Measurements from ENCODE around the gene VAMP8. TPM values are rescaled to one million over a fixed set of nuclear protein-coding genes. Genes with fewer than 3 reads are reported as not detected.
"Not testable (repeated sequence)": the region's sequence is repeated elsewhere in the genome, so short reads cannot be mapped to it uniquely, and the experiment has no call there.

The VAMP8 gene
- polyA plus RNA-seq, 4 donors, result 18.8 to 103 (median 92.4) TPM

- DNase-seq (ENCODE audit: low read depth in 4 of 4, low spot score in 3 of 4), result no peak
Measured at GRCh38 chr2:85578243-85579180, 1.1 kb downstream of the VAMP8 start.

GRCh38 chr2:85579266-85579935 is 2.0 kb downstream of the VAMP8 start:
- peak in 1 of 4 donors; percentile 24 for DNase-seq (ENCODE audit: low read depth in 4 of 4, low spot score in 3 of 4)

DNA sequence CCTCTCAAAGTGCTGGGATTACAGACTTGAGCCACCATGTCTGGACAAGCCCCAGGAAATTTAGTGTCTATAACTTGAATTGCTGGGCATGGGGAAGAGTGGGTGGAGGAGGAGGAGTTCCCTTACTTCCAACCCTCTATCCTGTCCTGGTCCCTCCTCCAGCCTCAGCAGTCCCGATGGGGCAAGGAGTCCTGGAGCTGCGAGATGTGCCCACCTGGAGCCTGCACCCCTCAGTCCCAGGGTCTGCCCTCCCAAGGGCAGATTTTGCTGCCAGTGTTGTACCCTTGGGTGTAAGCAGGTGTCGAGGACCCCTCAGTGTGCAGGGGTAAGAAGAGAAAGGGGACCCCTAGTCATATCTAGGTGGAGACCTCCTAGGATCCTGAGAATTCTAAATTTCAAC is 2.8 kb downstream of the VAMP8 start:
- no peak for DNase-seq (ENCODE audit: low read depth in 4 of 4, low spot score in 3 of 4)

GRCh38 chr2:85582492-85582891 is 5.1 kb downstream of the VAMP8 start:
- DNase-seq (ENCODE audit: low read depth in 4 of 4, low spot score in 3 of 4), result no peak

GRCh38 chr2:85583667-85584353 is 6.4 kb downstream of the VAMP8 start:
- DNase-seq (ENCODE audit: low read depth in 4 of 4, low spot score in 3 of 4), result no peak

GRCh38 chr2:85584354-85584856 is 7.0 kb downstream of the VAMP8 start, which contains the start of gene VAMP5:
Gene VAMP5 (plus strand): TSS chr2:85584431. CDS start chr2:85584491, 60 bp downstream.
- no peak for DNase-seq (ENCODE audit: low read depth in 4 of 4, low spot score in 3 of 4)

GRCh38 chr2:85584857-85585780 is 7.7 kb downstream of the VAMP8 start:
- DNase-seq (ENCODE audit: low read depth in 4 of 4, low spot score in 3 of 4), result peak in 1 of 4 donors; percentile 59

DNA sequence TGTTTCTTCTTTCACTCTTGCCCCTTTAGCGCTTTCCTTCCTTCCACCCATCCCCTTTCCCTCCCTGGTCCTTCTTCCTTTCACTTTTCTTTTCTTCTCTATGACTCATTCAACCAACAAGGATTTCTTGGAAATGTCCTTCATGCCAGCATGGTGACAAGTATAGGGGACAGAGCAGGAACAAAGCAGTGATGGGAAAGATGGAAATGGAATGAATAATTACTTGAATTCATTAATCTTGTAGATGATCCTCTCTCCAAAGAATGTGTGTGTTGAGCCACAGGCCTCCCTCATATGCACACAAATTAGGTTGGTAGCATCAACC is 8.4 kb downstream of the VAMP8 start:
- no peak for DNase-seq (ENCODE audit: low read depth in 4 of 4, low spot score in 3 of 4)

GRCh38 chr2:85588236-85588635 is 10.8 kb downstream of the VAMP8 start:
- DNase-seq (ENCODE audit: low read depth in 4 of 4, low spot score in 3 of 4), result no peak

GRCh38 chr2:85588645-85589044 is 11.3 kb downstream of the VAMP8 start:
- no peak for DNase-seq (ENCODE audit: low read depth in 4 of 4, low spot score in 3 of 4)

- no peak for DNase-seq (ENCODE audit: low read depth in 4 of 4, low spot score in 3 of 4)
Measured at GRCh38 chr2:85589181-85589580, 11.8 kb downstream of the VAMP8 start.

GRCh38 chr2:85589982-85590791 is 12.8 kb downstream of the VAMP8 start:
- DNase-seq (ENCODE audit: low read depth in 4 of 4, low spot score in 3 of 4), result no peak

DNA sequence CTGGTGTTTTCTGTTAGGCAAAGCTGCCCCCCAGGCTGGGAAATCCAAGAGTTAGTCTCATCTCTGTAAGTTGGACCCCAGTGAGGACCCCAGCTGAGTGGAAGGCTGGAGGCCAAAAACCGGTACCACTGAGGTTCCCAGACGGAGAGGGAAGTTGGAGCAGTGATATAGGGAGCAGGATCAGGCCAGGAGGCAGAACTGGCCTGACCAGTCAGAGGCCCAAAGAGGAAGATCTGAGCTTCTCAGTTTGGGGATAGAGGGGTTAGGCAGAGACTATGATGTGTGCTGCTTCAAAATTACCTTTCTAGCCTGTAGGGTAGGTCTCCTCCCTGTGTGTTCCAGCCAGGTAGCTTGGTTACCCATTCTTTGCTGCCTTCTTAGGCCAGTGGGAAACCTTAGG is 13.6 kb downstream of the VAMP8 start:
- no peak for DNase-seq (ENCODE audit: low read depth in 4 of 4, low spot score in 3 of 4)

DNA sequence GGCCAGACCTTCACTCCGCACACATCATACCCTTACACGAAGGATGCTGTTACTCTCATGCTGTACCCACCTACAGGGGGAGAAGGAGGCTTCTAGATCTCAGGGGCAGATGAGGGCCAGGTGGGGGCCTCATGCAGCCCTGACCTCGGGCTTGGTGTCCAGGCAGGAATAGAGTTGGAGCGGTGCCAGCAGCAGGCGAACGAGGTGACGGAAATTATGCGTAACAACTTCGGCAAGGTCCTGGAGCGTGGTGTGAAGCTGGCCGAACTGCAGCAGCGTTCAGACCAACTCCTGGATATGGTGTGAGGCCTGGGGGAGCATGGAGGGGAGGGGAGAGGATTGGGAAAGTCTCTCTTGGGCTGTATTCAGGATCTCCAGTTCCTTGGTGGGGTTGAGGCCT is 14.2 kb downstream of the VAMP8 start:
- DNase-seq (ENCODE audit: low read depth in 4 of 4, low spot score in 3 of 4), result no peak

GRCh38 chr2:85592299-85592698 is 14.9 kb downstream of the VAMP8 start:
- not testable (repeated sequence) for DNase-seq (ENCODE audit: low read depth in 4 of 4, low spot score in 3 of 4)

DNA sequence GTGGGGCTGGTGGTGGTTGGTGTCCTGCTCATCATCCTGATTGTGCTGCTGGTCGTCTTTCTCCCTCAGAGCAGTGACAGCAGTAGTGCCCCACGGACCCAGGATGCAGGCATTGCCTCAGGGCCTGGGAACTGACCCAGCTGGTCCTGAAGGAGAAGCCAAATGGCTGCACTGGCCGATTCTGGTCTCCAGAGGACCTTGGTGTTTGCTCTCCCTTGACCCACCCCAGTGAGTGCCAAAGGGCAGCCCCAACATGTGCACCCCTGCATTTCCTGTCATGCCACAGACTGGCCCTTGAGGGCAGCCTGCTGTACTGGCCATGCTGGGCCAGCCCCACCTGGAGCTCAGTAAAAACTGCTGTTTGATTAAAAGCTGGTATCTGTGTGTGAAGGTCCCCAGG is 15.6 kb downstream of the VAMP8 start:
- no peak for DNase-seq (ENCODE audit: low read depth in 4 of 4, low spot score in 3 of 4)

DNA sequence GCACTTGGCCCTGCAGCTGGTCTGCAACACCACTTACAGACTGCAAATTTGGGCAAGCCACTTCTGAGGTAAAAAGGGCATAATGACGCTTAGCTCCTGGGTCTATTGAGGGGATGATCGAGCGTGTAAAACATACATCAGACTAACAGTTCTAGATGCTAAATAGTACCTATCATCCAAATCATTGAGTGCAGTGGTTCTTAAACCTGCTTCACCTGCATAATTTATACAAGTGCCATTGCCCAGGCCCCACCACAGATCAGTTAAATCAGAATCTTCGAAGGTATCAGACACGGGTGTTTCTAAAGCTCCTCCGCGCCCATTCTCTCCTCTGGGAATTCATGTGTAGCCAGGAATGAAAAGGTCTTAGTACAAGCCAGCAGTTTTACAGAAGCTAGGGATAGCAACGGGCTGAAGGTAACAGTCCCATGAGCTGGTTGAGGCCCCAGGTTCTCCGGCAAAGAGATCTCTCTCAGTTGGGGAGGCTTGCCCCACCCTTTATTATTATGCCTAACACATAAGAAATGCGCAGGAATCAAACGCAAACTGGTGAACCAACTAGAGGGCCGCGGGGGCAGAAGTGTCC is 17.4 kb downstream of the VAMP8 start:
- no peak for DNase-seq (ENCODE audit: low read depth in 4 of 4, low spot score in 3 of 4)

GRCh38 chr2:85595301-85596025 is 18.1 kb downstream of the VAMP8 start, which contains the start of gene RNF181:
Gene RNF181 (plus strand): TSS chr2:85595745. CDS start chr2:85595764, 19 bp downstream.
- DNase-seq (ENCODE audit: low read depth in 4 of 4, low spot score in 3 of 4), result peak; percentile 87 to 96 (median 90)

Data from left renal pelvis (tissue), 4 donors.